SK-N-SH treated with all-trans-retinoic acid at 6 μM for 48 hours (cell line): ENCODE data around the gene SEZ6L.

Experiments
- ATAC-seq: fragments of 200-7000 bp; cut with Tn5 transposase; 3 replicates; pipeline ENCODE4 v1.9.1; 2020; ENCODE audit warnings: mild to moderate bottlenecking, moderate library complexity
- ARNTL ChIP-seq: fragments of 450-650 bp; formaldehyde crosslinking; IDR thresholded peaks from 2 replicates; pipeline ENCODE4 v1.5.0; 2020; ENCODE audit warnings: low read depth, mild to moderate bottlenecking, moderate library complexity, borderline replicate concordance
- BACH2 ChIP-seq: fragments of 250-450 bp; sonication (Bioruptor Pico); IDR thresholded peaks from 2 replicates; pipeline ENCODE4 v1.9.0; 2021; ENCODE audit warnings: mild to moderate bottlenecking, borderline replicate concordance
- CREB5 ChIP-seq: fragments of 250-450 bp; sonication (Bioruptor Pico); IDR thresholded peaks from 2 replicates; pipeline ENCODE4 v1.5.1; 2020; ENCODE audit warnings: low read depth, mild to moderate bottlenecking, moderate library complexity
- CSDC2 ChIP-seq: fragments of 250-450 bp; sonication (Bioruptor Pico); IDR thresholded peaks from 2 replicates; pipeline ENCODE4 v1.5.0; 2020; ENCODE audit warnings: mild to moderate bottlenecking, moderate library complexity
- CSRNP3 ChIP-seq: fragments of 250-450 bp; sonication (Bioruptor Pico); IDR thresholded peaks from 2 replicates; pipeline ENCODE4 v1.5.1; 2021; ENCODE audit warnings: mild to moderate bottlenecking, moderate library complexity
- ESRRG ChIP-seq: fragments of 250-450 bp; sonication (Bioruptor Pico); IDR thresholded peaks from 2 replicates; pipeline ENCODE4 v1.6.1; 2021; ENCODE audit warnings: mild to moderate bottlenecking
- GLIS3 ChIP-seq: fragments of 250-450 bp; sonication (Bioruptor Pico); IDR thresholded peaks from 2 replicates; pipeline ENCODE4 v1.5.0; 2020; ENCODE audit warnings: mild to moderate bottlenecking, moderate library complexity
- ISL1 ChIP-seq: fragments of 250-450 bp; sonication (Bioruptor Pico); IDR thresholded peaks from 2 replicates; pipeline ENCODE4 v2.1.2; 2022; ENCODE audit warnings: mild to moderate bottlenecking, moderate library complexity
- OSR1 ChIP-seq: fragments of 250-450 bp; sonication (Bioruptor Pico); IDR thresholded peaks from 2 replicates; pipeline ENCODE4 v1.8.0; 2022; ENCODE audit warnings: moderate library complexity, mild to moderate bottlenecking, inconsistent platforms
- PATZ1 ChIP-seq: fragments of 250-450 bp; sonication (Bioruptor Pico); IDR thresholded peaks from 2 replicates; pipeline ENCODE4 v1.8.0; 2020; ENCODE audit warnings: mild to moderate bottlenecking, moderate library complexity, borderline replicate concordance
- POU6F1 ChIP-seq: fragments of 250-450 bp; sonication (Bioruptor Pico); IDR thresholded peaks from 2 replicates; pipeline ENCODE4 v1.8.0; 2021; ENCODE audit warnings: low read depth, mild to moderate bottlenecking, moderate library complexity, borderline replicate concordance
- PPARA ChIP-seq: fragments of 250-450 bp; sonication (Bioruptor Pico); IDR thresholded peaks from 2 replicates; pipeline ENCODE4 v1.5.0; 2020; ENCODE audit warnings: mild to moderate bottlenecking, borderline replicate concordance
- RARB ChIP-seq: fragments of 250-450 bp; sonication (Bioruptor Pico); IDR thresholded peaks from 2 replicates; pipeline ENCODE4 v1.8.0; 2021; ENCODE audit warnings: mild to moderate bottlenecking, moderate library complexity
- SNAI2 ChIP-seq: fragments of 250-450 bp; sonication (Bioruptor Pico); IDR thresholded peaks from 2 replicates; pipeline ENCODE4 v1.5.0; 2020; ENCODE audit warnings: mild to moderate bottlenecking, moderate library complexity
- TCF4 ChIP-seq: fragments of 250-450 bp; sonication (Bioruptor Pico); IDR thresholded peaks from 2 replicates; pipeline ENCODE4 v1.8.0; 2021; ENCODE audit warnings: mild to moderate bottlenecking, moderate library complexity, borderline replicate concordance
- TOX ChIP-seq: fragments of 250-450 bp; sonication (Bioruptor Pico); IDR thresholded peaks from 2 replicates; pipeline ENCODE4 v1.8.0; 2021; ENCODE audit warnings: mild to moderate bottlenecking, moderate library complexity, borderline replicate concordance
- TSHZ2 ChIP-seq: fragments of 250-450 bp; sonication (Bioruptor Pico); IDR thresholded peaks from 2 replicates; pipeline ENCODE4 v1.5.0; 2020; ENCODE audit warnings: mild to moderate bottlenecking, moderate library complexity
- ZC3H10 ChIP-seq: fragments of 250-450 bp; sonication (Bioruptor Pico); IDR thresholded peaks from 2 replicates; pipeline ENCODE4 v1.5.1; 2021; ENCODE audit warnings: mild to moderate bottlenecking, moderate library complexity
- ZFP3 ChIP-seq: fragments of 250-450 bp; sonication (Bioruptor Pico); IDR thresholded peaks from 2 replicates; pipeline ENCODE4 v1.5.0; 2020; ENCODE audit warnings: mild to moderate bottlenecking, moderate library complexity
- ZFP30 ChIP-seq: fragments of 450-650 bp; formaldehyde crosslinking; IDR thresholded peaks from 2 replicates; pipeline ENCODE4 v1.5.0; 2022; ENCODE audit warnings: mild to moderate bottlenecking, moderate library complexity
- ZNF565 ChIP-seq: fragments of 450-650 bp; formaldehyde crosslinking; conservative IDR thresholded peaks from 2 replicates; pipeline ENCODE4 v1.5.0; 2020; ENCODE audit warnings: low read depth, mild to moderate bottlenecking, moderate library complexity
- ZNF70 ChIP-seq: fragments of 450-650 bp; formaldehyde crosslinking; IDR thresholded peaks from 2 replicates; pipeline ENCODE4 v1.5.0; 2020; ENCODE audit warnings: mild to moderate bottlenecking, moderate library complexity
- ZNF8 ChIP-seq: fragments of 450-650 bp; formaldehyde crosslinking; IDR thresholded peaks from 2 replicates; pipeline ENCODE4 v1.5.0; 2020; ENCODE audit warnings: mild to moderate bottlenecking, moderate library complexity

Gene SEZ6L

GRCh38 chr22:26267856-26268255, 98.6 kb downstream of the SEZ6L start:
- TF ChIP-seq BACH2 (CRISPR knock-in tag) (no peak), ZNF70 (CRISPR knock-in tag) (no peak), ARNTL (CRISPR knock-in tag) (no peak), ESRRG (CRISPR knock-in tag) (no peak), RARB (no peak), TSHZ2 (CRISPR knock-in tag) (no peak), TOX (CRISPR knock-in tag) (no peak), ISL1 (CRISPR knock-in tag) (no peak), TCF4 (CRISPR knock-in tag) (no peak), ZNF8 (CRISPR knock-in tag) (no peak), CSDC2 (CRISPR knock-in tag) (no peak), CREB5 (CRISPR knock-in tag) (no peak), PPARA (CRISPR knock-in tag) (no peak), ZNF565 (no peak), OSR1 (CRISPR knock-in tag) (no peak), GLIS3 (CRISPR knock-in tag) (no peak), ZFP3 (CRISPR knock-in tag) (no peak)
- no peak for ATAC-seq

GRCh38 chr22:26269572-26269971, 100.3 kb downstream of the SEZ6L start:
- TF ChIP-seq POU6F1 (CRISPR knock-in tag), result no peak
- no peak for TF ChIP-seq PATZ1 (CRISPR knock-in tag)
- no peak for TF ChIP-seq ZNF8 (CRISPR knock-in tag)
- TF ChIP-seq ZC3H10 (CRISPR knock-in tag), result no peak
- TF ChIP-seq SNAI2 (CRISPR knock-in tag), result no peak
- no peak for TF ChIP-seq ZNF70 (CRISPR knock-in tag)
- no peak for TF ChIP-seq GLIS3 (CRISPR knock-in tag)
- TF ChIP-seq ZNF565, result no peak
- no peak for TF ChIP-seq ZFP30 (CRISPR knock-in tag)
- no peak for TF ChIP-seq CSRNP3 (CRISPR knock-in tag)
- TF ChIP-seq ESRRG (CRISPR knock-in tag), result no peak
- no peak for TF ChIP-seq PPARA (CRISPR knock-in tag)
- TF ChIP-seq RARB, result no peak
- no peak for TF ChIP-seq TSHZ2 (CRISPR knock-in tag)
- no peak for ATAC-seq
